ENCODE measurements around the gene UBE4A.

UBE4A gene

GRCh38 chr11:118437208-118438125 lies 78.1 kb downstream of the UBE4A start:
- TF ChIP-seq EZH2phosphoT487 (IDR thresholded peaks at IDR 0.05; ENCODE audit: low read length) (no peak), EZH2 (optimal IDR thresholded peaks at IDR 0.05; ENCODE audit: low read depth, low read length) (no peak)
- TF ChIP-seq, protein P1, sequence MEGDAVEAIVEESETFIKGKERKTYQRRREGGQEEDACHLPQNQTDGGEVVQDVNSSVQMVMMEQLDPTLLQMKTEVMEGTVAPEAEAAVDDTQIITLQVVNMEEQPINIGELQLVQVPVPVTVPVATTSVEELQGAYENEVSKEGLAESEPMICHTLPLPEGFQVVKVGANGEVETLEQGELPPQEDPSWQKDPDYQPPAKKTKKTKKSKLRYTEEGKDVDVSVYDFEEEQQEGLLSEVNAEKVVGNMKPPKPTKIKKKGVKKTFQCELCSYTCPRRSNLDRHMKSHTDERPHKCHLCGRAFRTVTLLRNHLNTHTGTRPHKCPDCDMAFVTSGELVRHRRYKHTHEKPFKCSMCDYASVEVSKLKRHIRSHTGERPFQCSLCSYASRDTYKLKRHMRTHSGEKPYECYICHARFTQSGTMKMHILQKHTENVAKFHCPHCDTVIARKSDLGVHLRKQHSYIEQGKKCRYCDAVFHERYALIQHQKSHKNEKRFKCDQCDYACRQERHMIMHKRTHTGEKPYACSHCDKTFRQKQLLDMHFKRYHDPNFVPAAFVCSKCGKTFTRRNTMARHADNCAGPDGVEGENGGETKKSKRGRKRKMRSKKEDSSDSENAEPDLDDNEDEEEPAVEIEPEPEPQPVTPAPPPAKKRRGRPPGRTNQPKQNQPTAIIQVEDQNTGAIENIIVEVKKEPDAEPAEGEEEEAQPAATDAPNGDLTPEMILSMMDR (IDR thresholded peaks at IDR 0.05; ENCODE audit: low read length) = no peak
- H3F3A ChIP-seq (ENCODE audit: insufficient read depth, low read length) = peaks cover 31% of the 10 kb centered on the region; the same call in 1 of the 2 replicates
- H3K9me2 ChIP-seq (replicated peaks; ENCODE audit: insufficient read depth, low read length) = no peaks in the 10 kb centered on the region
- no peaks in the 10 kb centered on the region for H3K27me3 ChIP-seq (replicated peaks; ENCODE audit: insufficient read depth, low read length)
- peak overlapping the region; percentile 83 for H3K4me2 ChIP-seq (ENCODE audit: low read depth, low read length)
- peaks cover 12% of the 10 kb centered on the region for H3K4me1 ChIP-seq (ENCODE audit: low read length)
- peaks cover 60% of the 10 kb centered on the region for H3K79me2 ChIP-seq (ENCODE audit: low read length)
- H3K27ac ChIP-seq (ENCODE audit: low read length) = peak overlapping the region; percentile 42; the same call in 1 of the 2 replicates
- peaks cover 33% of the 10 kb centered on the region for H4K20me1 ChIP-seq (ENCODE audit: insufficient read depth, low read length)
- H2AFZ ChIP-seq (ENCODE audit: low read length) = no peak overlapping the region
- peak overlapping the region; percentile 70; the same call in 1 of the 2 replicates for H3K9ac ChIP-seq (ENCODE audit: low read length)
- peak overlapping the region; percentile 89 for H3K4me3 ChIP-seq (ENCODE audit: low read length)
- no peaks in the 10 kb centered on the region for H3K9me3 ChIP-seq (replicated peaks; ENCODE audit: insufficient read depth, low read length)
- peak; percentile 12 for DNase-seq
- H3K36me3 ChIP-seq (replicated peaks; ENCODE audit: insufficient read depth, low read length) = no peaks in the 10 kb centered on the region

GRCh38 chr11:118438314-118438931 lies 79.0 kb downstream of the UBE4A start:
- peak; percentile 52 for DNase-seq

DNA sequence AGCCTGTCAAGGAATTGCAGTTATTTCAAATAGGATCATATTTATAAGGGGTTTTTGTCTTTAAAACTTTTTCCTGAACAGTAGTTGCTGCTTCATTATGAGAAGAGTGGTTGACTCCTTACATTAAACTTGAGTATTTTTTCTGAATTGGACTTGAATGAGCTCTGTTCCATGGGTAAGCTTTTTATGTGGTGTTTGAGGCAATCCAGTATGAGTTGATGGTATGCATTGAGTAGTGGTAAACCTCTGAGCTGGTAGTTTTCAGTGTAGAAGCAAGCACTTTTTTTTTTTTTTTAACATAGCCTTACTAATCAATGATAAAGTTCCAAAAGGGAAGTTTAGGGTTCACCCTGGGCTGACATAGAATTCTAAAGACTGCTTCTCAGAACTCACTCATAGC lies 80.2 kb downstream of the UBE4A start:
- Histone ChIP-seq H3K9me3 (replicated peaks; ENCODE audit: insufficient read depth, low read length) (no peaks in the 10 kb centered on the region), H3K9me2 (replicated peaks; ENCODE audit: insufficient read depth, low read length) (no peaks in the 10 kb centered on the region), H3K4me2 (ENCODE audit: low read depth, low read length) (no peak overlapping the region), H3K9ac (ENCODE audit: low read length) (no peak overlapping the region), H3K79me2 (ENCODE audit: low read length) (peaks cover 81% of the 10 kb centered on the region), H2AFZ (ENCODE audit: low read length) (no peak overlapping the region), H3F3A (ENCODE audit: insufficient read depth, low read length) (peaks cover 23% of the 10 kb centered on the region; the same call in 1 of the 2 replicates), H3K27me3 (replicated peaks; ENCODE audit: insufficient read depth, low read length) (no peaks in the 10 kb centered on the region), H3K36me3 (replicated peaks; ENCODE audit: insufficient read depth, low read length) (no peaks in the 10 kb centered on the region), H3K27ac (ENCODE audit: low read length) (no peak overlapping the region), H4K20me1 (ENCODE audit: insufficient read depth, low read length) (peaks cover 48% of the 10 kb centered on the region), H3K4me1 (ENCODE audit: low read length) (peaks cover 10% of the 10 kb centered on the region), H3K4me3 (ENCODE audit: low read length) (no peak overlapping the region)
- DNase-seq = no peak
- TF ChIP-seq EZH2phosphoT487 (IDR thresholded peaks at IDR 0.05; ENCODE audit: low read length) = no peak
- TF ChIP-seq EZH2 (optimal IDR thresholded peaks at IDR 0.05; ENCODE audit: low read depth, low read length) = no peak
- TF ChIP-seq, protein P1 (IDR thresholded peaks at IDR 0.05; ENCODE audit: low read length) = no peak

More at GRCh38 chr11:118438314-118438931, 79.0 kb downstream of the UBE4A start:
- Histone ChIP-seq H4K20me1 (ENCODE audit: insufficient read depth, low read length) (peaks cover 38% of the 10 kb centered on the region), H3K9me3 (replicated peaks; ENCODE audit: insufficient read depth, low read length) (no peaks in the 10 kb centered on the region), H3K27ac (ENCODE audit: low read length) (peak overlapping the region; percentile 42; the same call in 1 of the 2 replicates), H3K9ac (ENCODE audit: low read length) (peak overlapping the region; percentile 36; the same call in 1 of the 2 replicates), H3K9me2 (replicated peaks; ENCODE audit: insufficient read depth, low read length) (no peaks in the 10 kb centered on the region), H2AFZ (ENCODE audit: low read length) (no peak overlapping the region), H3F3A (ENCODE audit: insufficient read depth, low read length) (peaks cover 31% of the 10 kb centered on the region; the same call in 1 of the 2 replicates), H3K4me2 (ENCODE audit: low read depth, low read length) (peak overlapping the region; percentile 83), H3K36me3 (replicated peaks; ENCODE audit: insufficient read depth, low read length) (no peaks in the 10 kb centered on the region), H3K27me3 (replicated peaks; ENCODE audit: insufficient read depth, low read length) (no peaks in the 10 kb centered on the region), H3K4me3 (ENCODE audit: low read length) (peak overlapping the region; percentile 89), H3K79me2 (ENCODE audit: low read length) (peaks cover 69% of the 10 kb centered on the region), H3K4me1 (ENCODE audit: low read length) (peaks cover 12% of the 10 kb centered on the region)
- no peak for TF ChIP-seq EZH2phosphoT487 (IDR thresholded peaks at IDR 0.05; ENCODE audit: low read length)
- TF ChIP-seq EZH2 (optimal IDR thresholded peaks at IDR 0.05; ENCODE audit: low read depth, low read length) = no peak
- TF ChIP-seq, protein P1 (IDR thresholded peaks at IDR 0.05; ENCODE audit: low read length) = no peak

Measured in MM.1S (cell line).